Prostate gland (tissue), 2 donors: Measurements from ENCODE around the gene SPATA12.

Experiments
- POLR2AphosphoS5 ChIP-seq: sonication (generic); formaldehyde crosslinking; IDR thresholded peaks from one replicate; pipeline ENCODE4 v1.6.1; 2017; ENCODE audit warnings: antibody characterized with exemption
- TF ChIP-seq, protein P1 (sequence below), 4 experiments: fragments of 200-600 bp in 2 of 4; fragments of 450-650 bp in 2 of 4; sonication (generic) in 2 of 4; IDR thresholded peaks; 1 replicate in 3 of 4; 2 replicates in 1 of 4; pipeline ENCODE4 v1.5.1; 2016 to 2019; ENCODE audit warnings: antibody characterized with exemption in 4 of 4, mild to moderate bottlenecking in 2 of 4, moderate library complexity in 2 of 4

DNA sequence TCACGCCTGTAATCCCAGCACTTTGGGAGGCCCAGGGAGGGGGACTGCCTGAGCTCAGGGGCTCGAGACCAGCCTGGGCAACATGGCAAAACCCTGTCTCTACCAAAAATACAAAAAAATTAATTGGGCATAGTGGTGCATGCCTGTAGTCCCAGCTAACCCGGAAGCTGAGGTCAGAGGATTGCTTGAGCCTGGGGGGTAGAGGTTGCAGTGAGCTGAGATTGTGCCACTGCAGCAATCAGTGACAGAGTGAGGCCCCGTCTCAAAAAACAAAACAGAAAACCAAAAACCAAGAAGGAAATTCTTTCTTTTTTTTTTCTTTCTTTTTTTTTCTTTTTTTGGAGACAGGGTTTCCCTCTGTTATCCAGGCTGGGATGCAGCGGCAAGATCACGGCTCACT lies 3.5 kb downstream of the SPATA12 start:
- TF ChIP-seq, protein P1, sequence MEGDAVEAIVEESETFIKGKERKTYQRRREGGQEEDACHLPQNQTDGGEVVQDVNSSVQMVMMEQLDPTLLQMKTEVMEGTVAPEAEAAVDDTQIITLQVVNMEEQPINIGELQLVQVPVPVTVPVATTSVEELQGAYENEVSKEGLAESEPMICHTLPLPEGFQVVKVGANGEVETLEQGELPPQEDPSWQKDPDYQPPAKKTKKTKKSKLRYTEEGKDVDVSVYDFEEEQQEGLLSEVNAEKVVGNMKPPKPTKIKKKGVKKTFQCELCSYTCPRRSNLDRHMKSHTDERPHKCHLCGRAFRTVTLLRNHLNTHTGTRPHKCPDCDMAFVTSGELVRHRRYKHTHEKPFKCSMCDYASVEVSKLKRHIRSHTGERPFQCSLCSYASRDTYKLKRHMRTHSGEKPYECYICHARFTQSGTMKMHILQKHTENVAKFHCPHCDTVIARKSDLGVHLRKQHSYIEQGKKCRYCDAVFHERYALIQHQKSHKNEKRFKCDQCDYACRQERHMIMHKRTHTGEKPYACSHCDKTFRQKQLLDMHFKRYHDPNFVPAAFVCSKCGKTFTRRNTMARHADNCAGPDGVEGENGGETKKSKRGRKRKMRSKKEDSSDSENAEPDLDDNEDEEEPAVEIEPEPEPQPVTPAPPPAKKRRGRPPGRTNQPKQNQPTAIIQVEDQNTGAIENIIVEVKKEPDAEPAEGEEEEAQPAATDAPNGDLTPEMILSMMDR (IDR thresholded peaks at IDR 0.05), result no peak
- no peak for TF ChIP-seq POLR2AphosphoS5
